ENCODE results near the gene TMEFF2.
A peak's percentile ranks its signal among the peaks of the same experiment; 100 is the strongest.
"Not testable (repeated sequence)": the region's sequence is repeated elsewhere in the genome, so short reads cannot be mapped to it uniquely, and the experiment has no call there.

TMEFF2 gene

DNA sequence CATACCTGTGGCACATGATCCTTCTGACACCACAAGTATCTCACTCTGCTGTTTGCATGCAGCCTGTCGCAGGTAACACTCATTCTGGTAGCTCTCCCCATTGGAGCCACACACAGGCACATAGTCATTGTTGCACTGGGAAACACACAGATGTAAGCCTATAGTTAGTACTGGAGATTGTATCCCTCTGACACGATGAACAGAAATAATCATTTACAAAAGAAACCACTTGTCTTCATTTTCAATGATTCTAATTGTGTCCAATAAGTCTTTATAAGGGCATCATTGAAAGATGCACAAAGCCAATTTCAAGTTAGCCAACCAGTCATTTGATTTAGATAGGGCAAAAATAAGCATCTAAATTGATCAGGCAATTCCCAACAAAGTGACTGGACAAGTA is 10.4 kb downstream of the TMEFF2 start:
- DNase-seq, result peak in 4 of 56 donors; percentile 3 to 16 (median 6)

DNA sequence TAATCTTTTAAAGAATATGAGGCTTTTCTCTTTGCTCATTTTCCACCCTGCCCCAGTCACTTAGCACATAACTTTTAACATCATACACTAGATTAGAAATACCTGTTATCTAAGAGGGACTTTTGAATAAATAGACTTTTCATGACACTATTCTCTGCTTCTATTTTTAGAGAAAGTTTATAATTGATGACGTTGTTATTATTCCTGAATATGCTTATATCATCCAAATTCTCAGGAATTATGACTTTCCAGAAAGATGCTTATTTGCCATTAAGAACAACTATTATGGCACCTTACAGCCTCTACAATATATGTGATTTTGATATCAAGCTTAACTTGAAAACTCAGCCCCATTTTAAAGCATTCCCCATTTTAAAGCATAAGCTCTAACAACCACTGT is 11.4 kb downstream of the TMEFF2 start:
- no peak for DNase-seq

DNA sequence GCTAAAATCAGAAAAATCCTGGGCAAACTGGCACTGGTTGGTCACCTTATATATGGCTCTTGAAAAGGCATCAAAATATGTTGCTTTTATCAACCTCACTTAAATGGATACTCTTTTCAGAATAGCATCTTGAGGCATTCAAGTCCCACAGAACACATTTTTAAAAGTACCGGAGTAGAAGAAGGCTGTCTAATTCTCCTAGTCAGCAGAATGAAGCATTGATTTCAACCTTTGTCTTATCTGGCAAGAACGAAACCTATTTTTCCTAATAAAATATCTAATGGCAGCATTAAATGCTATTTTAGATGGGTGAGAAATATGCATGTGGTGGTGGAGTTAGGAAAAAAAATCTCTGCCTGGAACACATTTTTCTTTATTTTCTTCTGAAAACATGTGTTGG is 27.8 kb downstream of the TMEFF2 start:
- no peak for DNase-seq

DNA sequence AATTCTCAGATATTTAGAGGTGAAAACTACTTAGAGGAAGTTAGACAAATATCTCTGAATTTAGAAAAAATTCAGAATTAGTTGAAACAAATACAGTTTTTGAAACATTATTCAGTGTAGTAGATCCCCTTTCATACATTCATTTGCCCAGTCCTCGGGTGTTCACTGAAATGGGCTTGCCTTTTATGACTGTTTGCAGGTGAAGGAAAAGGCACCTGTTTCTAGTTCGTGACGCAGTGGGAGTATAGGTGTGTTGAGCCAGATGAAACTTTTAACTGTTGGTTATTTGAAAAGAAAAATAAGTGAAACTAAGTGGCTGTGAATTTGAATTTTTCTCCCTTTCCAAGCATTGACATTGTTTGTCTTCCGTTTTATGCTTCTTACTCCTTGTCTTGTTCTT is 28.9 kb downstream of the TMEFF2 start:
- no peak for DNase-seq

DNA sequence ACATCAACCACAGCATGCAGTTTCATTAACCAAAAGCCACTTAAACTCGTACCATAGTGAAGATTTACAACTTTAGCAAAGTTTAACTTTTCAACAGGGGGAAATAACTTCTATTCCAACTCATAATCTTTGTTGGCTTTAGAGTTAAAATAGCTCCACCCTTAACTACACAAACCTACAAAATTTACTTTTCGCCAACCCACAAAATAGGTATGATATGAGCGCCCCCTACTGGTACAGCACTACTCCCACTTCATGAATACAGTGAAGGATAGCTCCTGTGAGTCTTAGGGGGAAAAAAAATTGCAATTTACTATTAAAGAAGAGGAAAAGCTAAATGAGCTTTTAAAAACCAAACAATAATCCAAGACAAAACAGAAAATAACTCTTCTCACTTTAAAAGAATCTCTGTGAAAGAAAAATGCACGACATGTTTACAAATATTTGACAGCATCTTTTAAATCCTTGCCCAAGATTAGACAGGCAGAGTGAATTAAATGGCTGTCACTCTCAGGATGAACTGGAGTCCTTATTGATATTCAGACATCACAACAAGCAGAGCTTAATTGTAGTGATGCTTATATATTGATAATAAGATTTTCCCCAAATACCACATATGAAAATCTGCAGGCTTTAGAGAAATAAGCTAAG is 32.2 kb downstream of the TMEFF2 start:
- DNase-seq, result peak in 21 of 56 donors; percentile 2 to 77 (median 21)

DNA sequence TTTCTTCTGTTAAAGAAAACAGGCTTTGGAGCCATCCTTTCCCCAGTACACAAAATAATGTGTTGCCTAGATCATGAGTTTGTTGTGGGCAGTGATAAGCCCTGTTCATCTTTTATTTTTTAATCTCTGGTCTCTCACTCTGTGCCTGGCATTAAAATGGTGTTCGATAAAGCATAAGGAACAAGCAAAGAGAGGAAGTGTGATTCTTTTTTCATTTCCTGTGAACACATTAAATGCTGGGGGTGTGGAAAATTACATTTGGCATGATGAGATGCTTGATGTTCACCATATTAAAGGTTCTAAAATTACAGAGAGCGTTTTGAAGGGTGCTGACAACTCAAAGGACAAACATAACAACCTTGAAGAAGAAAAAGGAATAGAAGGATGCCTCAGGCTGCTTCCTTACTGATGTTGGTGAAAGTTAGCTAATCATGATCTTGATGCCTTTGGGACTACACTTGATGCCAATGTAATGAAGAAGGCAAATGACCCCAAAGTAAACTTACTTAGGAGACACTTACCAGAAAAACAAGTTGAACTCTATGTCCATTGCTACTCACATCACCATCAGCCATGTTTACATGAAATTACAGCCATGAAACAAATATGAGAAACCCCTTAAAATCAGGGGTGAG is 33.0 kb downstream of the TMEFF2 start:
- no peak for DNase-seq

DNA sequence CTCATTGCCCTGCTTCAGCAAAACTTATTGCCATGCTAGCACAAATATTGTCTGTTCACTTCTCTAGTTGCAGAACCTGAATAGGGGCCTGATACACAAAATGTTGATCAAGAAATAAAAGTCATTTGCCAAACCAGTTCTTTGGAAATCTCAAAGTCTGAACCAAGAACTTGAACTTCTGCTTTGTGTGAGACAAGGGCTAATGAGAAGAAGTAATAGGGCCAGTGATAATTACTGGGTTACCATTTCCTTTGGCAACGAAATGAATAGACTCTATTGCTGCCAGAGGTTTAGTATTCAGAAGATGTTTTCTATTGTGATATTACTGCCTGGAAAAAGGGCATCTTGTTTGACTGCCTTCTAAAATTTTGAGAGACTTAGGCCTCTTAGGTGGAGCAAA is 35.0 kb downstream of the TMEFF2 start:
- DNase-seq, result no peak

DNA sequence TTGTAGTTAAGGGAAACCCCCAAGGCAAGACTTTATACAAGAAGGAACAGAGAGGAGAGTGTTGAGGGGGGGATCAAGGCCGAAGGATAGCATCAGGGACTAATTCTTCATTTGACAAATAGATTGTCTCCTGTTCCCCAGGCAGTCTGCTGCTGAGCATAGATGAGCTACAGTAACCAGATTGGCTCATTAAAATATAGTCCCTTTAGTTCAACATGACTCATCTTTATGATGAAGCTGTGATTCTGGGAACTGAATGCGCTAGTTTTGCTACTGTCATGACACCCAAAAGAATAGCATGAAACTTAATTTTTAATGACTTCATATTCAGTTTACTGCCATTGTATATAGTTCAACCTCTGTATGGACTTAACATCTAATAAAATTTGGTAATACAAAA is 35.5 kb downstream of the TMEFF2 start:
- DNase-seq, result no peak

DNA sequence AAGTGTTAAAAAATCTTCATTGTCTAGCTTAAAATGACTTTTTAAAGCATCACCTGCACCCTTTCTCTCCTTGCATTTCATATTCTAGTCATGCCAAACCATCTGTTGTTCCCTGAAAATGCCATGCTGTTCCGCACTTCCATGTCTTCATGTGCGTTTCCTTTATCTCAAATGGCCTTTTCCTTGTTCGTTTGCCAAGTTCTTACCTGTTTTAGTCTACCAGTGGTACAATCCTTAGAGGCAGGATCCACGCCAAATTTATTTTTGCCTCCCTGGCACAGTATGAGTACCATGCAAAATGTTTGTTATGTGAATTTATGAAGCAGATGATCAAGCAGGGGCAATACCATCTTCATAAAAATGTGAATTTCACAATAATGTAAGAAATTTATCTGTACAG is 37.0 kb downstream of the TMEFF2 start:
- DNase-seq, result no peak

DNA sequence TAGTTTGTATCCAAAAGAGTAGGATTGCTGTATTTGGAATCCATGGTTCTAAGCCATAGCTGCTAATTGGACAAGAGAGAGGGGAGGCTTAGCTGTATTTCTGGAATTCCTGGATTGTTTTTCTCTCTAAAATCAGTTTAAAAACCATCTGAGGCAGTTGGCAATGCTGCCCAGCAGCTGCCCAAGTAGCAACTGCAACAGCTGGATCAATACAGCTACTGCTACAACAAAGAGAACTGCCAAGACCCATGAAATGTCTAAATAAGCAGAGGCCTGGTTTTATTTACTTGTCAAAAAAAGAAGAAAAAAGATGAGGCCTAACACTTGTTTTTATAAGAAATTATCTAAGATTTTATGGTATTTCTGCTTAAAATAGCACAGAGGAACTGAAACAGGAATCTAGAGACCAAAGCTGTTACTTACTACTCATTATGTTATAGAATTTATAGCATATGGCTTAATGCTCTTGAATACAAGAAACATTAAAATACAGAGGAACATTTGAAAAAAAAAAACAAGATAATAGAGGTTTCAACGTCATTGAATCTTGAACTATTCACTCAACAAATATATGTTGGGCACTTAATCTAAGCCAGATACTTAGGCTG is 39.1 kb downstream of the TMEFF2 start:
- DNase-seq, result no peak

DNA sequence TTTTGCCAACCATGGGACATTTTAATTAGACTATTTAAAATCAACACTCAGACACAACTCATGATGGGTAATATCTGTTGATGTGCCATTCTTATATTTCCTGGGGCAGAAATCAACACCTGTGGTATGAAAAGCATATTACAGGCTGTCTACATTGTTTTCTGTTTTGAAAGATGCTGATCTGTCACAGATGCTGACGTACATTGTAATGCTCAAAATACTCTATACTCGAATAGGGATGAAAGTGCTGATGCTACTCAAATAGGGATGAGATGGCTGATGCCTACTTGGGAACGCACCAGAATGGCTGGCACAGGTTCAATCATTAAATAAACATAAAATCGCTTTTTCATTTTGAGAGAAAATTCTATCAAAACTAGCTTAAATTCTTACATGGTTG is 41.2 kb downstream of the TMEFF2 start:
- no peak for DNase-seq

DNA sequence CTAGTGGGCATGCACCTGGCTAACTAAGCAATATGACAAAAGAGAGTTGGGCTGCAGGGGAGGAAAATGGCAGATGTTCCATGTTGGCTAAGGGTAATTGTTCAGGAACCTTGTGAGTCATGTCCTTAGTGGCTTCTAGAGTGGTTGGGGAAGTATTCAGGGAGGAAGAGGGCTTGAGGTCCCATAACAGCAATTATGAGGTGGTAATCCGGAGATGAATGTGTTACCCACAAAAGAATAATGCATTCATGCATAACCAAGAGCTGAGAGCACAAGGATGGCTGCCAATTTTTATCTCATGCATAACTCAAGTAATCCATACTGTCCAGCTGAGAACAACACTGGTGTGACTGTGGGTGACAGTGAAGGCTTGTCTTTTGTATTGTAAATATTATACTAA is 42.9 kb downstream of the TMEFF2 start:
- DNase-seq, result no peak

DNA sequence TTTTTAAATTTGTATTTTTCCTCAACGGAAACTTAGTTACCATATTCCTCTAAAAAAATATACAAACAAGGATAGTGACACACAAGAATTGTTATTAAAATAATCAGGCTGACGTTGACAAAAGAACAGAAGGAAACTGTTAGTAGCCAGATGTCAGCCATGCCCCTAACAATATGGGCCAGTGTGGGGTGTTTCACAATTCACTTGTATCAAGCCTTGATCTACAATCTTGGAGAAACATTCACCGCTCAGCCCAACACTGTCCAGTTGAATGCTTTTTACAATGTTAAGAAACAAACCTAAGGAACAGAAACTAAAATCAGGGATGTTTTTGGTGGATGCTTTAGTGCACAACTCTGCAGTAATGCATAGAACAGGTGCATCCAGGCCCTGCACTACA is 44.6 kb downstream of the TMEFF2 start:
- no peak for DNase-seq

DNA sequence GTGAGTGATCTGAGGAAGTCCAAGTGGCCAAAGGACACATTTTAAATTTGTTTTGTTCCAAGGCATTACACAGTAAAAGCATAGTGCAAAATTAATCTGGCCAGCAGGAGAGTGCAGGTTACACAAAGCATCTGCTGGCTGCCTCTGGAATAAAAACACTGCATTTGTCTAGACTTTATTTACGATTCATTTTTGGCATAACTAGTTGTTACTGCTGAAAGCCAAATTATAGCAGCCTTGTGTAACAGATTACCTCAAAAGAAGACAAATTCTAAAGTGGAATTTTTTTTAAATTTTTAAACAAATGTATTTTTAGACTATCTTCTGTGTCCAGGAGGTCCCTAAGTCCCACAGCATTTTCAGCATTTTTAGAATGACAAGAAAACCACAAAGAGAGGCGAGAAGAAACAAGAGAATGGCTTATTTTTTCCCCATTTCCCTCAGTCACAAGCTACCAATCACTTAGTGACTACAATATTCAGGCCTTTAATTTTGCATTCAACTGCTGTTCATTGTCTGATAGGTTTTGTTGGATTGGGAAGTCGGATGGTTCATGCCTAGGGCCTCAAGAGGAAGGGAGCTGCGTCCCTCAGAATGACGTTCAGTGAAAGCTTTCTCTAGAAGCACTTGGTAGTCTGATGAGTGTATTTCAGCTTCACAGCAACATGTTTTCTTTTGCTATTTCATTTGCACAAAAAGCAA is 46.0 kb downstream of the TMEFF2 start:
- peak in 1 of 56 donors; percentile 33 for DNase-seq

DNA sequence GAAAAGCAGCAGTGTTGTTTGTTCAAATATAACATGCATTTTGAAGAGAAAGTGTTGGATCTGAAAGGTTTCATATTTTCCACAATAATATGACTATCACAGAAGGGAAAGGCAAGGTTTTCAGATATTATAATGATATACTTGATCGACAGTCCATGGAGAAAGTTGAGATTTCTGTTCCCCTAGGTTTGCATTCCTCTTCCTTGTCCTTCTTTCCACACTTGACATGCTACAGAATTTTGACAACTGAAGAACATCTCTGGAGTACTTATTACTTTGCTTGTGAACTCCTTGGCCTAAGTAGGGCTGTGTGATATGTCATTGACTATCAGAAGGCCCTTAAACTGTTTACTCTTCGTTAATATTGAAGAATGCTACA is 46.5 kb downstream of the TMEFF2 start:
- DNase-seq, result no peak

DNA sequence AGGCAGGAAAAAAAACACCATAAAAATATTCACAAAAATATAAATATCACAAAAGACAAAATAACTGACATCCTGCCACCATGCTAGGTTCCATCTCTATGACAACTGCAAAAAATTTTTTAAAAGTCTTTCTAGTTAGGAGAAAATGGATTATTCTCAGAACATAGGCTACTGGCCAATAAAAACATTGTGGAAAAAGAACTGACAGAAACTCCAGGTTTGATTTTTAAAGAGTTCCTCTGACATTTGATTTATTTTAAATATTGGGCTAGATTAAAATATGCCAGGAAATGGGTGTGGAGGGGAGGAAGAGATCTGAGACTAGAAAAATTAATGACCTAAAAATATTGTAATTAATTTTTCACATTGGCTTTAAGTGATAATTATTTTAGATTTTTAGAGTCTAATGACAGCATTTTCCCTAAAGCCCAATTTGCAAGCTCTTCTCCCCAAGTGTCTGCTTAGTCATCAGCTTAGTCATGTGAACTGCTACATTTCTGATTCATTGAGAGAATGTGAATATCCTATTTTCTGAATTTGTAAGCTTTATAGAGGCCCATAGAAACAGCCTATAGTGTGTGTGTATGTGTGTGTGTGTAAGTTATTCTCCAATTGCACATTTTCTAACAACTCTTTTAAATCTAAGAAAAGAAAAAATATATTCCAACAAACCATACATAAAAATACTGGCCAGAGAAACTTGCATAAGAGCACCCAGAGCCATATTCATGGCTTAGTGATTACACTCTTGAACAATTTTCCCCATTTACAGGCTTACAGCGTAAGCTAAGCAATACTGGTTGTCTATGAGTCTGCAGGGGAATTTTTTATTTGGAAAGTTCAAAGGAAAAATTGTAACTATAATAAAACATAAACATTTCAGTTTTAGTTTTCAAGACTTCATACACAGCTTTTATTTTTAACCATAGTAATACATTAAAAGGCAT is 48.4 kb downstream of the TMEFF2 start:
- no peak for DNase-seq

DNA sequence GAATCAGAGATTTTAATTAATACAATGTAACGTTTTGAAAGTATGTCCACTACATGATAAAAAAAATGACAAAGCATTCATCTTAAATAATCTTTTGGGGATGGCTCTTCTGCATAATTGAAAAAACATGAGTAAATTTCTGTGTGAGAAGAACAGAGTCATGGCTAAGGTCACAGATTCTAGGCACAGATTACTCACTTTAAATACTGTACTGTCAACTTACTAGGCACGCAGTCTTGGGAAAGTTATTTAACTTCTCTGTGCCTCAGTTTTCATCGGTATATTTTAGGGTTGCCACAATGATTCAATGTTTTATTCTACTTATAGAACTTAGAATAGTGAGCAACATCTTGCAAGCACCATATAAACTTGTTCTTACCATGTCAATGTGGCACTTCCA is 49.2 kb downstream of the TMEFF2 start:
- DNase-seq, result no peak

DNA sequence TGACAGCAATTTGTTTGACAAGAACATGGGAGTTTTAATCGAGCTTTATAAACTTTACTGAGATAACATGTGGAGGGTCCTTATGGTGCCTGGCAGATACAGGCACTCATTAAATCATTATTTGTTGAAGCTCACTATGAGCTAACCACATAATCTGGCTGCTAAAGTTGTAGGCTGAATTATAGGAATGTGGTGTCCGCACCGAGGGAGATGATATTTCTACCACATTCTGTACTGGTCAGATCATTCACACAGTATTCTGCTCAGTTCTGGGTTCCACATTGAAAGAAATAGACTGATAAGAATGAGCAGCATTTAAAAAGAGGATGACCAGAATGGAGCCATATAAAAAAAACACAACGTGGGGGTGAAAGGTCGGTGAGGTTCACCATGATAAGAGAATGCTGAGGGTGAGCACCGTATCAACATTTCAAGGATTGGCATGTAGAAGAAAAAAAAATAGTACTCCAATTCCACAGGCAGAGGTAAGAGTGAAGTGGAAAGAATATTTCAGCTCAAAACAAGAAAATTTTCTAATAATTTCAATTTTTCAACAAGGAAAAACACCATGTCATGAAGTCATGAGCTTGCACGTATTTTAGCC is 54.4 kb downstream of the TMEFF2 start:
- no peak for DNase-seq

DNA sequence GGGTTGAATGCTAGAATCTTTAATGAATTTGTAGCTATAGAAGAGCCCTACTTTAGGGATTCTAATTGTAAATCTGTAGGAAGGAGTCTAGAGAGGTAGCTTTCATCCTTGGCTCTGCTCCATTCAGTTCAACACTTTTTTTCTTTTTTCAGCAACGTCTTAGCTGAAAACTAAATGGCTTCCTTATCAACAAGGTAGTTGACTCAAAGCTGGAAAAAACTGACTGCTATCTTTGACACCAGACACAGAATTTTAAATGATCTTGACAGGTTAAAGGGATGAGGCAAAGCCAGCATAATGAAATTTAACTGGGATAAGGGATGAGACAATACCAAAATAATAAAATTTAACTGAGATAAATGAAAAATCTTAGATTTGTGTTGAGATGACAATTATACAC is 54.9 kb downstream of the TMEFF2 start:
- DNase-seq, result no peak

DNA sequence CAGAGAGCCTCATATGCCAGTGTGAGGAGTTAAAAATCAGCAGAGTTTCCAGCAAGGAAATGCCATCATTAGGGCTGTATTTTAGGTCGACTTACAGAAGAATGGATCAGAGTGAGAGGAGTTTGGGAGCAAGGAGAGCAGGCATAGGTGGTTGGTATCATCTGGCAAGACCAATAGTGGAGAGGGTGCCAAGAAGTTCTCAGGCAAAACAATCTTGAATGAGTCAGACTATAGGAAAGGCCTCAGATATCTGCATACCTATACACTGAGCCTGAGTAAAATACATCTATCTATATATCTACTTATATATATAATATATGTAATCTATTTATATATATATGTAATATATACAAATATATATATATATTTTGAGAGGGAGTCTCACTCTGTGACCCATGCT is 57.3 kb downstream of the TMEFF2 start:
- DNase-seq, result no peak

DNA sequence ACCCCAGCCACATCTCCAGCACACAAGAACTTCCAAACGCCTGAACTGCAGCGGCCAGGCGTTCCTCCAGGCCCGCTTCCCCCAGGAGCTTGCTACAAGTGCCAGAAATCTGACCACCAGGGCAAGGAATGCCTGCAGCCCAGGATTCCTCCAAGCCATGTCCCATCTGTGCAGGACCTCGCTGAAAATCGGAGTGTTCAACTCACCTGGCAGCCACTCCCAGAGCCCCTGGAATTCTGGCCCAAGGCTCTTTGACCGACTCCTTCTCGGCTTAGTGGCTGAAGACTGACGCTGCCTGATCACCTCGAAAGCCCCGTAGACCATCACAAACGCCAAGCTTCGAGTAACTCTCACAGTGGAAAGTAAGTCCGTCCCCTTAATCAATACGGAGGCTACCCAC is 62.1 kb downstream of the TMEFF2 start:
- not testable (repeated sequence) for DNase-seq

Measured in amygdala (tissue), 56 donors.